SK-N-SH (cell line): Measurements from ENCODE around the gene OGDH. TPM values are rescaled to one million over a fixed set of nuclear protein-coding genes. Genes with fewer than 3 reads are reported as not detected.

Experiments
- CTCF ChIA-PET: fragments of 300-600, 350-600 bp; formaldehyde crosslinking; extraction: SDS; loops from one replicate; lab custom pipeline; 2021; lab: Yijun Ruan, JAX
- POLR2A ChIA-PET: fragments of 350-600 bp; sonication (Branson Sonifier 250); formaldehyde crosslinking; extraction: SDS; loops from one replicate; lab custom pipeline; 2020; ENCODE audit warnings: antibody characterized with exemption, inconsistent platforms; lab: Yijun Ruan, JAX
- DNase-seq: peaks from one replicate; pipeline ENCODE4 v3.0.0; 2012
- H2AFZ ChIP-seq: fragments of 200-600 bp; sonication (generic); 2 replicates; pipeline ENCODE4 v1.8.1; 2016; ENCODE audit warnings: antibody characterized with exemption, mild to moderate bottlenecking, low read depth
- H3F3A ChIP-seq: fragments of 200-600 bp; sonication (generic); replicated peaks from 2 replicates; pipeline ENCODE3; 2016; ENCODE audit warnings: antibody characterized with exemption, mild to moderate bottlenecking; ENCODE audit not compliant: insufficient read depth
- H3K27ac ChIP-seq, 2 experiments: fragments of 200-500 bp in 1 of 2; fragments of 200-600 bp in 1 of 2; sonication (Bioruptor generic) in 1 of 2; sonication (generic), shearing (Covaris generic) in 1 of 2; 2 replicates each; pipeline versions ENCODE4 v1.5.1 to v1.6.1; 2014 to 2016; ENCODE audit warnings: low read depth in 2 of 2, inconsistent platforms in 1 of 2, low read length in 1 of 2, mild to moderate bottlenecking in 1 of 2, mixed read lengths in 1 of 2
- H3K27me3 ChIP-seq: fragments of 200-600 bp; sonication (generic), shearing (Covaris generic); 2 replicates; pipeline ENCODE4 v1.6.1; 2016; ENCODE audit warnings: mixed run types; ENCODE audit not compliant: insufficient read depth
- H3K36me3 ChIP-seq, 2 experiments: fragments of 200-500 bp in 1 of 2; fragments of 200-600 bp in 1 of 2; sonication (Bioruptor generic) in 1 of 2; sonication (generic) in 1 of 2; replicated peaks in 1 of 2; 2 replicates each; pipeline versions ENCODE3 to v1.5.1; 2014 to 2016; ENCODE audit warnings: low read length in 1 of 2, mild to moderate bottlenecking in 1 of 2; ENCODE audit not compliant: insufficient read depth in 2 of 2, control insufficient read depth in 1 of 2
- H3K4me1 ChIP-seq, 2 experiments: fragments of 200-500 bp in 1 of 2; fragments of 200-600 bp in 1 of 2; sonication (Bioruptor generic) in 1 of 2; sonication (generic), shearing (Covaris generic) in 1 of 2; 2 replicates each; pipeline versions ENCODE4 v1.5.1 to v1.6.1; 2014 to 2016; ENCODE audit warnings: low read depth in 1 of 2, low read length in 1 of 2, mixed run types in 1 of 2; ENCODE audit not compliant: insufficient read depth in 2 of 2, control insufficient read depth in 1 of 2
- H3K4me2 ChIP-seq: fragments of 200-600 bp; sonication (generic), shearing (Covaris generic); 2 replicates; pipeline ENCODE4 v1.6.1; 2017; ENCODE audit warnings: mixed run types
- H3K4me3 ChIP-seq, 2 experiments: fragments of 200-500 bp in 1 of 2; fragments of 200-600 bp in 1 of 2; sonication (Bioruptor generic) in 1 of 2; sonication (generic), shearing (Covaris generic) in 1 of 2; 2 replicates each; pipeline versions ENCODE4 v1.5.1 to v1.8.1; 2014 to 2016; ENCODE audit warnings: low read depth in 2 of 2, inconsistent platforms in 1 of 2, low read length in 1 of 2, mild to moderate bottlenecking in 1 of 2, mixed read lengths in 1 of 2, moderate library complexity in 1 of 2
- H3K79me2 ChIP-seq: fragments of 200-600 bp; sonication (generic); 2 replicates; pipeline ENCODE4 v1.8.1; 2017; ENCODE audit warnings: mild to moderate bottlenecking; ENCODE audit not compliant: insufficient read depth
- H3K9ac ChIP-seq: fragments of 200-600 bp; sonication (generic); 2 replicates; pipeline ENCODE4 v1.6.1; 2017; ENCODE audit warnings: mixed run types
- H3K9me2 ChIP-seq: fragments of 200-600 bp; sonication (generic); 2 replicates; pipeline ENCODE4 v1.6.1; 2017; ENCODE audit warnings: mixed run types
- H3K9me3 ChIP-seq: fragments of 200-600 bp; sonication (generic); 2 replicates; pipeline ENCODE4 v1.6.1; 2017; ENCODE audit warnings: mixed run types, mild to moderate bottlenecking, moderate library complexity
- H4K20me1 ChIP-seq: fragments of 200-600 bp; sonication (generic); 2 replicates; pipeline ENCODE4 v1.6.1; 2017; ENCODE audit warnings: mild to moderate bottlenecking, mixed run types; ENCODE audit not compliant: insufficient read depth
- CHD2 ChIP-seq: fragments of 150-350 bp; IDR thresholded peaks from 2 replicates; pipeline ENCODE4 v1.6.1; 2018; ENCODE audit warnings: low read length; ENCODE audit not compliant: partially characterized antibody
- CTCF ChIP-seq: fragments of 200-600 bp; sonication (generic); IDR thresholded peaks from 2 replicates; pipeline ENCODE4 v1.6.1; 2017; ENCODE audit warnings: antibody characterized with exemption, mild to moderate bottlenecking, moderate library complexity
- ELF1 ChIP-seq: IDR thresholded peaks from 2 replicates; pipeline ENCODE4 v1.4.0; 2012
- EP300 ChIP-seq, 2 experiments: IDR thresholded peaks; 2 replicates each; pipeline versions ENCODE4 v1.4.0 to v1.6.1; 2012; ENCODE audit warnings: borderline replicate concordance in 1 of 2, low read depth in 1 of 2, low read length in 1 of 2
- EZH2phosphoT487 ChIP-seq: fragments of 200-600 bp; sonication (generic); IDR thresholded peaks from 2 replicates; pipeline ENCODE4 v1.6.1; 2017; ENCODE audit warnings: low read depth, mixed run types, mild to moderate bottlenecking, antibody characterized with exemption, moderate library complexity, borderline replicate concordance
- FOSL2 ChIP-seq: IDR thresholded peaks from 2 replicates; pipeline ENCODE4 v1.4.0; 2012; ENCODE audit warnings: low read depth, mild to moderate bottlenecking, moderate library complexity, borderline replicate concordance
- FOXJ3 ChIP-seq: sonication (generic); formaldehyde crosslinking; IDR thresholded peaks from 2 replicates; pipeline ENCODE4 v1.5.1; 2020; ENCODE audit warnings: mild to moderate bottlenecking, missing genetic modification reagents
- FOXM1 ChIP-seq: IDR thresholded peaks from 2 replicates; pipeline ENCODE4 v1.4.0; 2012; ENCODE audit warnings: low read depth, mild to moderate bottlenecking
- GABPA ChIP-seq: IDR thresholded peaks from 2 replicates; pipeline ENCODE4 v1.4.0; 2012; ENCODE audit warnings: low read depth, mild to moderate bottlenecking
- JUND ChIP-seq: IDR thresholded peaks from 2 replicates; pipeline ENCODE4 v1.4.0; 2012
- MAX ChIP-seq: IDR thresholded peaks from 2 replicates; pipeline ENCODE4 v1.4.0; 2012; ENCODE audit warnings: low read depth
- MEF2A ChIP-seq: IDR thresholded peaks from 2 replicates; pipeline ENCODE4 v1.4.0; 2012; ENCODE audit warnings: low read depth, borderline replicate concordance
- NFIC ChIP-seq: IDR thresholded peaks from 2 replicates; pipeline ENCODE4 v1.4.0; 2012; ENCODE audit warnings: borderline replicate concordance
- NRF1 ChIP-seq: IDR thresholded peaks from 2 replicates; pipeline ENCODE4 v1.6.1; 2012; ENCODE audit warnings: low read depth, mild to moderate bottlenecking, low read length
- POLR2AphosphoS5 ChIP-seq: IDR thresholded peaks from 2 replicates; pipeline ENCODE4 v1.6.1; 2012; ENCODE audit warnings: low read depth, low read length
- RCOR1 ChIP-seq: fragments of 150-350 bp; IDR thresholded peaks from 2 replicates; pipeline ENCODE4 v1.6.1; 2017; ENCODE audit warnings: antibody characterized with exemption, low read length
- RXRA ChIP-seq: IDR thresholded peaks from 2 replicates; pipeline ENCODE4 v1.4.0; 2012; ENCODE audit warnings: low read depth, mild to moderate bottlenecking, borderline replicate concordance
- SIN3A ChIP-seq: IDR thresholded peaks from 2 replicates; pipeline ENCODE4 v1.6.1; 2012; ENCODE audit warnings: low read depth, mild to moderate bottlenecking, low read length, moderate library complexity, borderline replicate concordance
- TCF12 ChIP-seq: IDR thresholded peaks from 2 replicates; pipeline ENCODE4 v1.4.0; 2012
- USF2 ChIP-seq: fragments of 150-350 bp; IDR thresholded peaks from 2 replicates; pipeline ENCODE4 v1.6.1; 2017; ENCODE audit warnings: antibody characterized with exemption, low read length, low read depth, borderline replicate concordance
- YY1 ChIP-seq: IDR thresholded peaks from 2 replicates; pipeline ENCODE4 v1.4.0; 2012; ENCODE audit warnings: low read depth, mild to moderate bottlenecking
- ZBTB33 ChIP-seq: IDR thresholded peaks from 2 replicates; pipeline ENCODE4 v1.4.0; 2012; ENCODE audit warnings: low read depth, borderline replicate concordance
- WGBS: methylation state at CpG from one replicate; pipeline ENCODE4 v1.1.6; 2017; ENCODE audit warnings: low lambda C conversion rate; 5-methylcytosine and 5-hydroxymethylcytosine counted together
- polyA plus RNA-seq, 3 experiments: library from polyadenylated mRNA; depleted of rRNA; stranded (reverse); fragments of >200 nt; gene quantifications; 2 replicates each; pipeline ENCODE4 v1.2.3, GENCODE V29; 2012
- TF ChIP-seq, protein P1 (sequence below): IDR thresholded peaks from 2 replicates; pipeline ENCODE4; 2012

The OGDH gene
- polyA plus RNA-seq, 1 of the 3 experiments (the other 2 are of a cell fraction), result 69.4 TPM

GRCh38 chr7:44733708-44734481 is 127.5 kb downstream of the OGDH start (continued):
- TF ChIP-seq CTCF (no peak), RXRA (peak; percentile 95; the same call in 1 of the 2 replicates), EP300 (IDR thresholded peaks at IDR 0.05; ENCODE audit: borderline replicate concordance in 1 of 2, low read depth in 1 of 2, low read length in 1 of 2) (peak in 1 of 2 experiments; percentile 78; a peak in 2 of 4 replicates), NRF1 (no peak), POLR2AphosphoS5 (peak; percentile 21; the same call in 1 of the 2 replicates), NFIC (peak; percentile 45; the same call in 1 of the 2 replicates), TCF12 (peak; percentile 89), CHD2 (no peak), RCOR1 (no peak), USF2 (no peak), GABPA (no peak), FOXM1 (no peak)

- Histone ChIP-seq H3K9me3 (no peaks in the 10 kb centered on the region), H3K27ac (peak overlapping the region in 1 of 2 experiments; percentile 99; a peak in 2 of 4 replicates), H3K9ac (peak overlapping the region; percentile 75), H3K27me3 (no peaks in the 10 kb centered on the region), H3K79me2 (no peaks in the 10 kb centered on the region), H3K9me2 (no peaks in the 10 kb centered on the region), H3K4me1 (peaks cover 0 to 15% of the 10 kb centered on the region in 2 experiments; a peak in 3 of 4 replicates), H2AFZ (peak overlapping the region; percentile 86), H3F3A (peaks cover 28% of the 10 kb centered on the region), H3K36me3 (no peaks in the 10 kb centered on the region), H3K4me2 (peak overlapping the region; percentile 79), H3K4me3 (peak overlapping the region in 1 of 2 experiments; percentile 29; a peak in 1 of 4 replicates), H4K20me1 (no peaks in the 10 kb centered on the region)
- ChIA-PET POLR2A (no interaction called here), CTCF (interaction anchor here (1.7 kb wide), 1 partner anchor 121 kb away, joined by 5 read pairs; no protein-coding TSS in a partner anchor)
- WGBS, result 45% methylated on average over 5 of the region's 5 CpGs
- DNase-seq, result no peak
- TF ChIP-seq ELF1, result peak; percentile 45; the same call in 1 of the 2 replicates
- TF ChIP-seq POLR2AphosphoS5, result peak; percentile 76; the same call in 1 of the 2 replicates
- TF ChIP-seq EZH2phosphoT487, result no peak
- peak; percentile 96 for TF ChIP-seq TCF12
- TF ChIP-seq RXRA, result peak; percentile 90
- peak; percentile 58; the same call in 1 of the 2 replicates for TF ChIP-seq FOXM1
- TF ChIP-seq MEF2A, result 0 out of 2 replicates have a peak, but pooled peaks have one; percentile 49
- TF ChIP-seq YY1, result peak; percentile 51; the same call in 1 of the 2 replicates
- TF ChIP-seq MAX, result peak; percentile 74; the same call in 1 of the 2 replicates
- peak; percentile 100 for TF ChIP-seq FOSL2
- TF ChIP-seq ZBTB33, result 0 out of 2 replicates have a peak, but pooled peaks have one; percentile 62
- TF ChIP-seq, protein P1, sequence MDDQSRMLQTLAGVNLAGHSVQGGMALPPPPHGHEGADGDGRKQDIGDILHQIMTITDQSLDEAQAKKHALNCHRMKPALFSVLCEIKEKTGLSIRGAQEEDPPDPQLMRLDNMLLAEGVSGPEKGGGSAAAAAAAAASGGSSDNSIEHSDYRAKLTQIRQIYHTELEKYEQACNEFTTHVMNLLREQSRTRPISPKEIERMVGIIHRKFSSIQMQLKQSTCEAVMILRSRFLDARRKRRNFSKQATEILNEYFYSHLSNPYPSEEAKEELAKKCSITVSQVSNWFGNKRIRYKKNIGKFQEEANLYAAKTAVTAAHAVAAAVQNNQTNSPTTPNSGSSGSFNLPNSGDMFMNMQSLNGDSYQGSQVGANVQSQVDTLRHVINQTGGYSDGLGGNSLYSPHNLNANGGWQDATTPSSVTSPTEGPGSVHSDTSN, result peak; percentile 93
- peak; percentile 98 for TF ChIP-seq JUND
- no peak for TF ChIP-seq FOXJ3 (CRISPR knock-in tag)
- TF ChIP-seq SIN3A, result peak; percentile 65; the same call in 1 of the 2 replicates
Observed at GRCh38 chr7:44735403-44736165, 129.2 kb downstream of the OGDH start.
